ENCODE data around the gene ANKRD11.
"Not testable (repeated sequence)": the region's sequence is repeated elsewhere in the genome, so short reads cannot be mapped to it uniquely, and the experiment has no call there.

ANKRD11 gene

GRCh38 chr16:89314854-89315253 is 175.5 kb downstream of the ANKRD11 start:
- no peak for DNase-seq (ENCODE audit: low read depth)

DNA sequence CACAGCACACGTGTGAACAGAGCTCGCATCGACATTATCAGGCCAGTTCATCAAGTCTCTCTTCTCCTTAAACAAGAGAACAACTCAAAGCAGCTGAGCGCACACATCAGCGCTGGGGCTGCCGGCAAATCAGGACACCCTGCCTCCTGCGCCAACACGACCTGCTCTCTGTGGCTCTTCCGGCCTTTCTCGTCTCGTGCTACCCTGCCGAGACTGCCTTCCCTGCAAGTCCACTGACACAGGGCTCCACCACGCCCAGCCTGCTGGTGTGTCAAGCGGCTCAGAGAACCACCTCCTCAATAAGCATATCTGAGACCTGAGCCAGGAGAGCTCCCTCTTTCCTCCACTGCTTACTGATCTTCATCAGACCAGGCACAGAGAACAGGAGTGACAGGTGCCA is 176.0 kb downstream of the ANKRD11 start:
- no peak for DNase-seq (ENCODE audit: low read depth)

GRCh38 chr16:89313583-89313982 is 176.8 kb downstream of the ANKRD11 start:
- DNase-seq (ENCODE audit: low read depth) = no peak

- no peak for DNase-seq (ENCODE audit: low read depth)
Measured at GRCh38 chr16:89312598-89313299, 177.6 kb downstream of the ANKRD11 start.

GRCh38 chr16:89312194-89312593 is 178.2 kb downstream of the ANKRD11 start:
- DNase-seq (ENCODE audit: low read depth) = no peak

- no peak for DNase-seq (ENCODE audit: low read depth)
Measured at GRCh38 chr16:89311636-89312035, 178.7 kb downstream of the ANKRD11 start.

DNA sequence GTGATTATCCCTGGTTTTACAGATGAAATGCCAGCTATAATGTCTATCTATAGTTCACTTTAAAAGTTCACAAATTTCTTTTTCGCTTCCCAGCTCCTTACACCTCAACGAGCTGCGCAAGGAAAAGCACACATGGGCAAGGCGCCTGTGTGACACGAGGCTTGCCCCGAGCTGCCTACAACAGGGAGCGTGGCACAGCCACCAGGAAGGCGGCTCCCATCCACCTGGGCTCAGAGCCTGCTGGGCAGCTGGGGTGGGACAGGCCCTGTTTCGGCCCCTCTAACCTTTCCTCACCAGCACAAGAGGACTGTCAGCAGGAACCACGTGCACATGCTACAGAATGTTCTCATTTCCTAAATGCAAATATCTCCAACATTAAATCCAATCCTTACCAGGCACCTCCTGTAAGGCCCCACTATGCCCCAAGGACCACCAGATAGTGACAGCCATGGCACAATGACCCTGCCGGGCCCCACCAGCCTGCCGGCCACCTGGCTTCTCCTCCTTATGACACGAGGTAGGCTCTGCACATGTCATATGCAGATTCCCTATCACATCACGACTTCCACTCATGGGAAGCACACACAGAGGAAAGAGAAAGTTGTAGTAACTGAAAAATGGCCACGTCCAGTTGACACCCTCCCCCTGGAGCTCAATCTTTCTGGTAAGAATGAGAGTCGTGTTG is 180.8 kb downstream of the ANKRD11 start:
- DNase-seq (ENCODE audit: low read depth) = no peak

GRCh38 chr16:89308391-89309333 is 181.7 kb downstream of the ANKRD11 start:
- no peak for DNase-seq (ENCODE audit: low read depth)

- no peak for DNase-seq (ENCODE audit: low read depth)
Measured at GRCh38 chr16:89307421-89307805, 182.9 kb downstream of the ANKRD11 start.

DNA sequence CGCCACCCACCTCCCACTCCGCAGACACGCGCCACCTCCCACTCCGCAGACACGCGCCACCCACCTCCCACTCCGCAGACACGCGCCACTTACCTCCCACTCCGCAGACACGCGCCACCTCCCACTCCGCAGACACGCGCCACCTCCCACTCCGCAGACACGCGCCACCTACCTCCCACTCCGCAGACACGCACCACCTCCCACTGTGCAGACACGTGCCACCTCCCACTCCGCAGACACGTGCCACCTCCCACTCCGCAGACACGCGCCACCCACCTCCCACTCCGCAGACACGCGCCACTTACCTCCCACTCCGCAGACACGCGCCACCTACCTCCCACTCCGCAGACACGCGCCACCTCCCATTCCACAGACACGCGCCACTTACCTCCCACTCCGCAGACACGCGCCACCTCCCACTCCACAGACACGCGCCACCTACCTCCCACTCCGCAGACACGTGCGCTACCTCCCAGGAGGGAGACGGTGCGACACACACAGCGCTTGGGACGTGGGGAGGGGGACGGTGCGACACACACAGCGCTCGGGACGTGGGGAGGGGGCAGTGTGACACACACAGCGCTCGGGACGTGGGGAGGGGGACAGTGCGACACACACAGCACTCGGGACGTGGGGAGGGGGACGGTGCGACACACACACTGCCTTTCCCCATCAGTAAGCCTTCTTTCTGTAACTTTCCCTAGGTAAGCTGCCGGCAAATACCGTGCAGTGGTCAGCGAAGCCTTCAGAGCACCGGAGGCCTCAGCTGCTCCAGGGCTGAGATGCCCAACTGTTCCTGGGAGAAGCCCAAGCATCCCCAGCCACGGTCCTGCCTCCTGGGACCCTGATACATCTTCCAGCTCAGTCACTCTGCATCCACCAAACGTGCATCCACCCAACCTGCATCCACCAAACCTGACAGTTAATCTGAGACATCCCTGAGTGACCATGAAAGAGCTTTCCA is 183.6 kb downstream of the ANKRD11 start:
- not testable (repeated sequence) for DNase-seq (ENCODE audit: low read depth)

DNA sequence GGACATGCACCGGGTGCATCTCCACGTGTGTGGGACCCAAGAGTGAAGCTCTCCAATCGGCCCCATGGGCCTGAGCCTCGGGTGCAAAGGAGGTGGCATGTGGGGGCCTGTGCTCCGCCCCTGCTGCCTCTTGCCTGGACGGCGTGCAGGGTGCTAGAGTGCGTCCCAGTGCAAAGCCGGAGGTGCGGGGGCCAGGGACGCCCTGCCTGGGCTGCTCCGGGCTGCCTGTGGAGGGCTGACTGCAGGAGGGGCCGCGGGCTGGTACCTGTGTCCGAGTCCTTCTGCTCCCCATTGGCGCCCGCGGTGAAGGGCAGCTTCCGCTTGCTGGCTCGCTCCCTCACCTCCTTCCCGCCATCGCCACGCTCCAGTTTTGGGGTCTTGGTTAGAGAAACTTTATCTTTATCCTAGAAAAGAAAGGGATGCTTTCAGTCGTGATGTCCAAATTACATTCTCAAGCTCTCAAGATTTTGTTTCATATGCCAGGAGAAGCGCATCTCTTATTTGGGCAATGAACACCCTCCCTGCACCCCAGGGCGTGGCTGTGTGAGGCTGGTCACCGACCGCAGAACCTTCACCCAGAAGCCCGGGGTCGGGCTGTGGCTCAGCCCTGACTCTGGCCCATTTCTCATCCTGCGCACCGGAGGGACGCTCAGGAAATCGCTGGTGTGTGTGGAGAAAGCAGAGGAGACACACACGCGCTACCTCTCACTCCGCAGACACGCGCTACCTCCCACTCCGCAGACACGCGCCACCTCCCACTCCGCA is 185.2 kb downstream of the ANKRD11 start:
- DNase-seq (ENCODE audit: low read depth) = no peak

DNA sequence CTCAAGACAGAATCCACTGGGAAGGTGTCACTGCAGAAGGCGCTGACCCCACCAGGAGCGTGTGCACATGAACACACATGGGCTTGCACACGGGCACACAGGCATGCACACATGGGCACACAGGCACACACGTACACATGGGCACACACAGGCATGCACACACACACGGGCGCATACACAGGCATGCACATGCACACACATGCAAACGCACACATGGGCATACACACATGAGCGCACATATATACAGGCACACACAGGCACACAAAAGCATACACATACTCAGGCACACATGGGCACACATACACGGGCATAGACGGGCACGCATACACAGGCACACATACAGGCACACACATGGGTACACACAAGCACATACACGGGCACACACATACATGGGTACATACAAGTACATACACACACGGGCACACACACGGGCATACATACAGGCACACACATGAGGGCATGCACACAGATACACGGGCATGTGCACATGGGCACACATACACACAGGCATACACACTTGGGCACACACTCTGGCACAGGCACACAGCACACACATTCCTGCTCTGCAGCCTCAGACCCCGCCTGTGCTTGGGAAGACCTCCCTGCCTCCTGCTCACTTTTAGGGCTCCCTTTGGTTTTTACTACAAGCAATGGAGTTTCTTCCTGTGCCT is 186.0 kb downstream of the ANKRD11 start:
- no peak for DNase-seq (ENCODE audit: low read depth)

GRCh38 chr16:89303617-89304016 is 186.7 kb downstream of the ANKRD11 start:
- no peak for DNase-seq (ENCODE audit: low read depth)

- DNase-seq (ENCODE audit: low read depth) = no peak
Measured at GRCh38 chr16:89300976-89301360, 189.4 kb downstream of the ANKRD11 start.

GRCh38 chr16:89300311-89300975 is 189.9 kb downstream of the ANKRD11 start:
- no peak for DNase-seq (ENCODE audit: low read depth)

DNA sequence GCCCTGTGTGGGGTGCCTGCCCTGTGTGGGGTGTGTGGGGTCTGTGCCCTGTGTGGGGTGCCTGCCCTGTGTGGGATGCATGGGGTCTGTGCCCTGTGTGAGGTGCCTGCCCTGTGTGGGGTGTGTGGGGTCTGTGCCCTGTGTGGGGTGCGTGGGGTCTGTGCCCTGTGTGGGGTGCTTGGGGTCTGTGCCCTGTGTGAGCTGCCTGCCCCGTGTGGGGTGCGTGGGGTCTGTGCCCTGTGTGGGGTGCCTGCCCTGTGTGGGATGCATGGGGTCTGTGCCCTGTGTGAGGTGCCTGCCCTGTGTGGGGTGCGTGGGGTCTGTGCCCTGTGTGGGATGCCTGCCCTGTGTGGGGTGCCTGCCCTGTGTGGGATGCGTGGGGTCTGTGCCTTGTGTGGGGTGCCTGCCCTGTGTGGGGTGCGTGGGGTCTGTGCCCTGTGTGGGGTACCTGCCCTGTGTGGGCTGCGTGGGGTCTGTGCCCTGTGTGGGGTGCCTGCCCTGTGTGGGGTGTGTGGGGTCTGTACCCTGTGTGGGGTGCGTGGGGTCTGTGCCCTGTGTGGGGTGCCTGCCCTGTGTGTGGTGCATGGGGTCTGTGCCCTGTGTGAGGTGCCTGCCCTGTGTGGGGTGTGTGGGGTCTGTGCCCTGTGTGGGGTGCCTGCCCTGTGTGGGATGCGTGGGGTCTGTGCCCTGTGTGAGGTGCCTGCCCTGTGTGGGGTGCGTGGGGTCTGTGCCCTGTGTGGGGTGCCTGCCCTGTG is 190.8 kb downstream of the ANKRD11 start:
- DNase-seq (ENCODE audit: low read depth) = not testable (repeated sequence)

DNA sequence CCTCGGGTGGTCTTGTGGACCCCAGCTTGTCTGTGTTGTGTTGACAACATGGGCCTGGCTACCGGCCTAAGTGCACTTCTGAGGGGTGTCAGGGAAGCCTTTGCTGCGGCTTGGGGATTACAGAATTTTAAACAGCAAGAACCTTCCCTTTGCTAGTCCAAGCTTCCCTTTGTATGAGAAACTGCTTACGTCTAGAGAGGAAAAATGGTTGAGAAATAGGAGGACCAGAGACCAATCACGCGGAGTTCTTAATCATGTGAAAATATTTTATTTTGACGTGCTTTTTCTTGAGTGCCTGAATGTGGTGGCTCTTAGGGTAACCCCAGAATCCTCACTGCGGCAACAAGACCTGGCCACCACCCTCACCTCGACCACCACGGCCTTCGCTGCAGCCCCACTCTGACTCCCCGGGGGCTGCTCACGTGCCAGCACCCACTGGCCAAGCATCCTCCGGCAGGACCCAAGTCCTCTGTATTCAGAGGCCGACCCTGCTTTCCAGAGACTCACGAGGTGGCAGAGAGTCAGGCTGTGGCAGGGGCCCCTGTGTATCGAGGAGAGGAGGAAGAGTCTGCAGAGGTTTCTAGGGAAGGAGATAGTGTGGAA is 191.6 kb downstream of the ANKRD11 start:
- no peak for DNase-seq (ENCODE audit: low read depth)

DNA sequence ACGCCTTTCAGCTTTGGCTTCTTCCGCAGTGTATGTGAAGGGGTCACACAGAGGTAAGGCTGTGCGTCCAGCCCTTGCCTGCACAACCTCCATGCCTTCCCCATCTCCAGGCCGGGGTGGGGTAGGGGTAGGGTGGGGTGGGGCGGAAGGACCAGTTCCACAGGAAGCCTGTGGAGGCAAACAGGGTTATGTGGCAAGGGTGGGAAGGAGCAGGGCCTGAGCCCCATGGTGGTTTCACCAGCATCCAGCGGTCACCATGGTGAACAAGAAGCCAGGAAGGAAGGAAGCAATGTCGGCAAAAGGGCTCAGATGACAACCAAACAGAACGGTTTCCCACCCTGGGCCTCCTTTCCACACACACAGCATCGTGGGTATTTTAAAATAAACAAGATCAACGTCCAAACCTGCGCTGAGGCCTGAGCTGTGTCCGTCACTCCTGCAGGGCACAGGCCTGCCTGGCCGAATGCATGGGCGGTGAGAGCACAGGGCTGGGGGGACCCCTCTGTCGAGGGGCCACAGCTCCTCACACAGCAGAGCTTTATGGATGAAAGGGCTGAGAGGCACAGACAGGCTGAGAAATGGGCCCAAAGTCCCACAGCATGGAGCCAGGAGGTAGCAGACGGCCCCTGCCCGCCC is 192.3 kb downstream of the ANKRD11 start:
- no peak for DNase-seq (ENCODE audit: low read depth)

Data from stimulated activated CD8-positive, alpha-beta memory T cell treated with anti-CD3 and anti-CD28 coated beads, Interleukin-12 subunit alpha, Interleukin-12 subunit beta, amount 100 ng/mL, for 1 hour (primary cell).